ENCODE results near the gene EFCAB10.

GRCh38 chr7:105521717-105522463, 59.4 kb downstream of the EFCAB10 start, which contains the start of gene PUS7:
- TF ChIP-seq CTCF (conservative IDR thresholded peaks at IDR 0.05; ENCODE audit: low read length) (no peak), EZH2phosphoT487 (IDR thresholded peaks at IDR 0.05; ENCODE audit: borderline replicate concordance) (no peak)

Data from Loucy (cell line).